Measurements from ENCODE around the gene LMNB1. TPM values are rescaled to one million over a fixed set of nuclear protein-coding genes. Genes with fewer than 3 reads are reported as not detected.

Gene LMNB1
- total RNA-seq, 3 donors from 2014 or later (not counting 1 experiment from before 2014, with no cell fraction given) = 31.2 to 57.8 (median 37.3) TPM

GRCh38 chr5:126847456-126847820 lies 70.5 kb downstream of the LMNB1 start:
- peaks cover 33 to 44% of the 10 kb centered on the region in 2 donors for H3K4me1 Mint-ChIP-seq
- no peak for DNase-seq
- intact Hi-C loops (cut with micrococcal nuclease) = no loop called here
- H3K4me1 ChIP-seq (ENCODE audit: control insufficient read depth, insufficient read depth, low read length) = peaks cover 14% of the 10 kb centered on the region
- no peak overlapping the region for H3K4me3 Mint-ChIP-seq
- TF ChIP-seq CTCF (IDR thresholded peaks at IDR 0.05) = no peak
- H3K9me3 ChIP-seq (ENCODE audit: control insufficient read depth, insufficient read depth, low read length) = no peaks in the 10 kb centered on the region
- no peaks in the 10 kb centered on the region for H3K27me3 Mint-ChIP-seq (ENCODE audit: low read depth in 2 of 2)
- no peaks in the 10 kb centered on the region for H3K36me3 Mint-ChIP-seq
- H3K4me3 ChIP-seq (ENCODE audit: low read length) = no peak overlapping the region
- peak overlapping the region; percentile 48 to 68 for H3K27ac Mint-ChIP-seq
- ATAC-seq = no peak
- H3K27me3 ChIP-seq (ENCODE audit: control insufficient read depth, insufficient read depth, low read length) = no peaks in the 10 kb centered on the region
- WGBS (ENCODE audit: insufficient coverage) = 86% methylated on average over 4 of the region's 4 CpGs
- no peaks in the 10 kb centered on the region for H3K36me3 ChIP-seq (ENCODE audit: control insufficient read depth, insufficient read depth, low read length)
- no peak overlapping the region for H3K27ac ChIP-seq (ENCODE audit: low read length)
- H3K9me3 Mint-ChIP-seq = no peaks in the 10 kb centered on the region

GRCh38 chr5:126847826-126848251 lies 70.9 kb downstream of the LMNB1 start:
- no peak for ATAC-seq
- H3K4me3 Mint-ChIP-seq = no peak overlapping the region
- WGBS (ENCODE audit: insufficient coverage) = 93% methylated on average over 2 of the region's 3 CpGs

GRCh38 chr5:126848253-126848652 lies 71.3 kb downstream of the LMNB1 start:
- Mint-ChIP-seq H3K9me3 (no peaks in the 10 kb centered on the region), H3K27ac (peak overlapping the region; percentile 34 to 48), H3K4me1 (peaks cover 41 to 50% of the 10 kb centered on the region in 2 donors), H3K36me3 (no peaks in the 10 kb centered on the region), H3K4me3 (no peak overlapping the region), H3K27me3 (ENCODE audit: low read depth in 2 of 2) (no peaks in the 10 kb centered on the region)
- 88% methylated on average over 8 of the region's 8 CpGs for WGBS (ENCODE audit: insufficient coverage)
- H3K27ac ChIP-seq (ENCODE audit: low read length) = no peak overlapping the region
- peaks cover 21% of the 10 kb centered on the region for H3K4me1 ChIP-seq (ENCODE audit: control insufficient read depth, insufficient read depth, low read length)
- no peak for ATAC-seq
- no peak overlapping the region for H3K4me3 ChIP-seq (ENCODE audit: low read length)
- TF ChIP-seq CTCF (IDR thresholded peaks at IDR 0.05) = no peak
- no peaks in the 10 kb centered on the region for H3K36me3 ChIP-seq (ENCODE audit: control insufficient read depth, insufficient read depth, low read length)
- intact Hi-C loops (cut with micrococcal nuclease) = no loop called here
- no peaks in the 10 kb centered on the region for H3K9me3 ChIP-seq (ENCODE audit: control insufficient read depth, insufficient read depth, low read length)
- H3K27me3 ChIP-seq (ENCODE audit: control insufficient read depth, insufficient read depth, low read length) = no peaks in the 10 kb centered on the region
- no peak for DNase-seq

More at GRCh38 chr5:126847826-126848251, 70.9 kb downstream of the LMNB1 start:
- intact Hi-C loops (cut with micrococcal nuclease) = no loop called here
- H3K4me1 ChIP-seq (ENCODE audit: control insufficient read depth, insufficient read depth, low read length) = peaks cover 18% of the 10 kb centered on the region
- no peak overlapping the region for H3K4me3 ChIP-seq (ENCODE audit: low read length)
- H3K27me3 ChIP-seq (ENCODE audit: control insufficient read depth, insufficient read depth, low read length) = no peaks in the 10 kb centered on the region
- H3K36me3 Mint-ChIP-seq = no peaks in the 10 kb centered on the region
- H3K27ac ChIP-seq (ENCODE audit: low read length) = no peak overlapping the region
- peaks cover 37 to 47% of the 10 kb centered on the region in 2 donors for H3K4me1 Mint-ChIP-seq
- no peak for DNase-seq
- no peaks in the 10 kb centered on the region for H3K9me3 ChIP-seq (ENCODE audit: control insufficient read depth, insufficient read depth, low read length)
- TF ChIP-seq CTCF (IDR thresholded peaks at IDR 0.05) = no peak
- peak overlapping the region; percentile 34 to 48 for H3K27ac Mint-ChIP-seq
- H3K36me3 ChIP-seq (ENCODE audit: control insufficient read depth, insufficient read depth, low read length) = no peaks in the 10 kb centered on the region
- no peaks in the 10 kb centered on the region for H3K9me3 Mint-ChIP-seq
- no peaks in the 10 kb centered on the region for H3K27me3 Mint-ChIP-seq (ENCODE audit: low read depth in 2 of 2)

- Histone ChIP-seq H3K9me3 (ENCODE audit: control insufficient read depth, insufficient read depth, low read length) (no peaks in the 10 kb centered on the region), H3K4me1 (ENCODE audit: control insufficient read depth, insufficient read depth, low read length) (peaks cover 24% of the 10 kb centered on the region), H3K27ac (ENCODE audit: low read length) (no peak overlapping the region), H3K4me3 (ENCODE audit: low read length) (no peak overlapping the region), H3K27me3 (ENCODE audit: control insufficient read depth, insufficient read depth, low read length) (no peaks in the 10 kb centered on the region), H3K36me3 (ENCODE audit: control insufficient read depth, insufficient read depth, low read length) (no peaks in the 10 kb centered on the region)
- intact Hi-C loops (cut with micrococcal nuclease) = no loop called here
- peak overlapping the region in 1 of 2 donors; percentile 34 for H3K27ac Mint-ChIP-seq
- no peak for TF ChIP-seq CTCF (IDR thresholded peaks at IDR 0.05)
- H3K4me3 Mint-ChIP-seq = no peak overlapping the region
- H3K4me1 Mint-ChIP-seq = peaks cover 51 to 52% of the 10 kb centered on the region in 2 donors
- no peaks in the 10 kb centered on the region for H3K27me3 Mint-ChIP-seq (ENCODE audit: low read depth in 2 of 2)
- no peaks in the 10 kb centered on the region for H3K36me3 Mint-ChIP-seq
- no peak for ATAC-seq
- no peaks in the 10 kb centered on the region for H3K9me3 Mint-ChIP-seq
- 100% methylated on average over 3 of the region's 3 CpGs for WGBS (ENCODE audit: insufficient coverage)
- no peak for DNase-seq
These were observed 72.3 kb downstream of the LMNB1 start for GRCh38 chr5:126849101-126849678.

All from natural killer cell (primary cell).